NT2/D1 (cell line): ENCODE results near the gene MSH4.

ENCODE experiments used
- SUZ12 ChIP-seq: IDR thresholded peaks from 2 replicates; pipeline ENCODE4 v1.6.1; 2011; ENCODE audit not compliant: insufficient read length, insufficient read depth; ENCODE audit errors: extremely low read depth
- YY1 ChIP-seq: IDR thresholded peaks from 2 replicates; pipeline ENCODE4 v1.6.1; 2011; ENCODE audit not compliant: insufficient read length, insufficient read depth
- ZNF274 ChIP-seq: IDR thresholded peaks from 2 replicates; pipeline ENCODE4 v1.6.1; 2011; ENCODE audit warnings: mild to moderate bottlenecking, low read depth, low read length

DNA sequence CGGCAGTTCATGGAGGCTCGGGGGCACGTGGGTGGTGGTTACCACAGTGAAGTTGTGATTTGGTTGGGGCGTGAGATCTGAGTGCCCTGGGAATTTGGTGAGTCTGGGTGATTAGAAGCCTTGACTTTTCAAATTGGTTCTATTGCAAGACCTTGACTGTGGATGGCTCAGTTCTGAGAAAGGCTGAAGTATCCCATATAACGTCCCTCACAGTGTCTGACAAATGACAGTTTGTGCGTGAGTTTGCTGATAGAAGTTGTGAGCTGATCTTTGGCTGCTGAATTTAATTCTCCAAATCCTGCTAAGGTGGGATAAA lies 549 bp downstream of the MSH4 start:
- TF ChIP-seq ZNF274 = no peak
- no peak for TF ChIP-seq YY1
- no peak for TF ChIP-seq SUZ12
